Fibroblast of skin of abdomen (primary cell): Measurements from ENCODE around the gene SAA1. TPM values are rescaled to one million over a fixed set of nuclear protein-coding genes. Genes with fewer than 3 reads are reported as not detected.
"Not testable (repeated sequence)": the region's sequence is repeated elsewhere in the genome, so short reads cannot be mapped to it uniquely, and the experiment has no call there.

Source experiments
- DNase-seq: peaks from one replicate; pipeline ENCODE4 v3.0.0-alpha.2; 2013
- polyA plus RNA-seq, 2 experiments: library from polyadenylated mRNA; unstranded; fragments of 120-200 nt; gene quantifications; one replicate each; pipeline ENCODE4 v1.2.1, GENCODE V29; 2013; ENCODE audit not compliant: insufficient read length in 2 of 2

The SAA1 gene
- polyA plus RNA-seq (2013, experiment 1 of 2; ENCODE audit: insufficient read length): not detected
- polyA plus RNA-seq (2013, experiment 2 of 2; ENCODE audit: insufficient read length): not detected

DNA sequence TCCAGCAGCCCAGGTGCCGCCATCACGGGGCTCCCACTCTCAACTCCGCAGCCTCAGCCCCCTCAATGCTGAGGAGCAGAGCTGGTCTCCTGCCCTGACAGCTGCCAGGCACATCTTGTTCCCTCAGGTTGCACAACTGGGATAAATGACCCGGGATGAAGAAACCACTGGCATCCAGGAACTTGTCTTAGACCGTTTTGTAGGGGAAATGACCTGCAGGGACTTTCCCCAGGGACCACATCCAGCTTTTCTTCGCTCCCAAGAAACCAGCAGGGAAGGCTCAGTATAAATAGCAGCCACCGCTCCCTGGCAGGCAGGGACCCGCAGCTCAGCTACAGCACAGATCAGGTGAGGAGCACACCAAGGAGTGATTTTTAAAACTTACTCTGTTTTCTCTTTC is at the start of gene SAA1:
TSS of gene SAA1 (plus strand) at position 316 of the 400 bp plus-strand sequence. CDS start 624 bp downstream, outside the sequence.
- no peak for DNase-seq

DNA sequence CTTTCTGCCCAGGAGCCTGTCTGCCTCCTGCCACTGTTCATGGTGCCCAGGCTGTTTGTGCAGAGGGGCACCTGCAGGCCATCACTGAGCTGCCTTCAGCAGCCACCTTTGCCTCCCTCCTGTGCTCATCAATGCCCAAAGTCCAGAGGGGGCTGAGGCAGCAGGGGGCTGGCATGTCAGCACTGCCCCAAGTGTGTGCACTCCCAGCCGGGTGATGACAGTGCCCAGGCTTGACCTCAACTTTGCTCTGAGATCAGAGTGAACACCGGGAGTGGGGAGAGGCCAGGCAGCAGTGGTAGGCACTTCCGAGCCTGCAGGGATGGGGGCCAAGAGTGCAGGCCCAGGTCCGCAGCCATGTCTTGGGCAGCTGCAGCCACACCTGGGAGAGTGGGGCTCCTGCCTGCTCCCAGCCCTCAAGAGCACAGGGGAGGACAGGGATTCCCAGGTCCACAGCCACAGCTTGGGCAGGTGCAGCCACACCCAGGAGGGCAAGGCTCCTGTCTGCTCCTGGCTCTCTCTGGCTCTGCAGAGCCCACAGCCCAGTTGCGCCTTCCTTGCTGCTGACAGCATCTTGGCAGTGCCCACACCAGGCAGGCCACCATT is 44.7 kb upstream of the SAA1 start:
- no peak for DNase-seq

DNA sequence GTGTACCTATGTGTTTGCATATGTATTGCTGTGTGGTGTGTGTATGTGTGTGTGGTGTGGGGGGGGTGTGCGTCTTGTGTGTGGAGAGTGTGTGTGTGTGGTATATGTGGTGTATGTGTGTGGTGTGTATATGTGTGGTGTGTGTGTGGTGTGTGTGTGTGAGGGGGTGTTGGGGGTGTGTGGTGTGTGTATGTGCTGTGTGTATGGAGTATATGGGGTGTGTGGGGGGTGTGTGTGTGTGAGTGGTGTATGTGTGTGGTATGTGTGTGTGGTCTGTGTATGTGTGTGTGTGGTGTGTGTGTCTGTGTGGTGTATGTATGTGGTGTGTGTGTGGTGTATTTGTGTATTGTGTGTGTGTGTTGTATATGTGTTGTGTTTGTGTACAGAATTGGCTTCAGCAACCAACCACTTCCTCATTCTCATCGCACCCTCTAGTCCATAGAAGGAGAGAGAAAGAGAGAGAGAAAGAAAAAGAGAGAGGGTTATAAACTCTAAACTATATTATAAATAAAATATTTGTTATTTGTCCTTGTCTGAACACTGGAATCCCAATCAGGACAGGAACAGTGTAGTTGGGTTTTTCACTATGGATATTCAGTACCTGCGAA is 43.1 kb upstream of the SAA1 start:
- DNase-seq: no peak

DNA sequence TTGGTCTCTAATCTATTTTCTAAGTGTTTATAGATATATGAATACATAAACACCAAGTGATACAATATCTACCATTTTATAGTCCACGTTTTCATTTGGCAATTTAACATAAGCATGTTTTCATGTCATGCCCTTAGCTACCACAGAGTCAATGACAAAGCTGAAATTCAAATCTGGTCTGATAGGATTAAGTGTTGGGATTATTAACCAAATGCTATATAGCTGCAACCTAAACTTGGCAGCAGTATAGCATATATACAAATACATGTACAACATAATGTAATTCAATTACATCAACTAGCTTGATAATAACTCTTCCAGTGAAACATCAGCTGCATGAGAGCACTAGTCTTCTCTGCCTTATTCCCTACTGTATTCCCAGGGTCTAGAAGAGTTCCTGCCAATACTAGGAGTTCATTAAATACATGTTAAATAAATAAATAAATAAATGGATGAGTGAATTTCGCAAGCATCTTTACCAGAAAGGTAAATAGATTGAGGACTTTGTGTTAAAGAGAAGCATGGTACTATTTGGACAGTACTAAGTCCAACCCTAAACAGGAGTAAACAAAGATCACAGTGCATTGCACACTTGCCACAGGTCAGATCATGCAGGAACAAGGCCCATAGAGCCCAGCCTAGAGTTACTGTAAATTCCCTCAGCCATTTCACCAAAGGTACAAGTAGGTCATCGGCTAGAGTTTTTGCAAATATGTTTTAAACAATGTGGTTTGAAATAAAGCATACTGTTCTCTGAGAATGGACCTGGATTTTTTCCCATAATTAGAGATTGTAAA is 42.3 kb upstream of the SAA1 start:
- DNase-seq: no peak

DNA sequence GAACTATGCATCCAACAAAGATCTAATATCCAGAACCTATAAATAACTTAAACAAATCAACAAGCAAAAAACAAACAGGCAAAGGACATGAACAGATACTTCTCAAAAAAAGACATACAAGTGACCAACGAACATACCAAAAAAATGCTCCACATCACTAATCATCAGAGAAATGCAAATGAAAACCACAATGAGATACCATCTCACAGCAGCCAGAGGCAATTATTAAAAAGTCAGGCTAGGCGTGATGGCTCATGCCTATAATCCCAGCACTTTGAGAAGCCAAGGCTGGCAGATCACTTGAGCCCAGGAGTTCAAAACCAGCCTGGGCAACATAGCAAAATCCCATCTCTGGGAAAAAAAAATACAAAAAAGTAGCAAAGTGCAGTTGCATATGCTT is 40.2 kb upstream of the SAA1 start:
- DNase-seq: no peak

DNA sequence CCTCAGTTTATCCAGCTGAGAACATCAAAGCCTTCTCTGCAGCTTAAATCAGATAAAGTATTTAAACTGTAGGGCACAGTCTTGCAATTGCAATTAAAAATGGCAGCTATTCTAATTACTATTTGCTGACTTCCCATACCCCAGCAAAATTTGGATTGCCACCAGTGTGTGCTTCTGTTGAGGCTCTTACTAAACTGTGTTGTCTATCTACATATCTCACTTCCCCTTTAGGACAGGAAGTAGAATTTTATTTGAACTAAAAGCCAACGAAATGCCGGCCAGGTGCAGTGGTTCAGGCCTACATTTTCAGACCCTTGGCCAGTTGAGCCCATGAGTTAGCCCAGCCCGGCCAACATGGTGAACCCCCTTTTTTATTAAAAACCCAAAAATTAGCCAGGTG is 36.6 kb upstream of the SAA1 start:
- no peak for DNase-seq

DNA sequence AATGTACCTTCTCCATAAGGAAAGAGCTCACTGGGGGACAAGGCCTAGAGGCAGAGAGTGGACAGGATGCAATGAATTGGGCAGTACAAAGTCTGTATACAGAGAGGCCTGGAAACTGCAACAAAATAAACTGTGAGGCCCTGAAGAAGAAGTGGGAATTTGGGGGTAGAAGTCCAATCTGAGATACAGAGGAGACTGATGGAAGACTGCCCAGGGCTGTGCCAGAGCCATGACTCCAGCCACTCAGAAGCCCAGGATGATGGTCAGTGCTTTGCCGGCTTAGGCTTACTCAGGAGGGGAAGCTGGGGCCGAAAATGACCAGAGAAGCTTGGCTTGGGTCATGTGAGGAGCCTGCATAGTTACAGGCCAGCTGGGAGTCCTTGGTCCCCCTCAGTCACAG is 35.2 kb upstream of the SAA1 start:
- no peak for DNase-seq

DNA sequence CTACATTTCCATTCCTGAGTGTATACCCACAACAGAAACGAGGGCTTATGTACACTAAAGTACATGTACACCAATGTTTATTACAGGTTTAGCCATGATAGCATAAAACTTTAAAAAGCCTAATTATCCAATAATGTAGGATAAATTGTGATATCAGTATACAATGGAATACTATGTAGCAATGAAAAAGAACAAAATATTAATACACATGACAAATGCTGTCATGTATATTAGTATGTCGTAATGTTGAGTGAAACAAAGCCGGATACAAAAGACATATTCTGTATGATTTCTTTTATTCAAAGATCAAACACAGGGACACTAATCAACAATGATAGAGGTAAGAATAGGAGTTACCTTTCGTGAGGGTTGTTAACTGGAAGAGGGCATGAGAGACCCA is 32.2 kb upstream of the SAA1 start:
- no peak for DNase-seq

DNA sequence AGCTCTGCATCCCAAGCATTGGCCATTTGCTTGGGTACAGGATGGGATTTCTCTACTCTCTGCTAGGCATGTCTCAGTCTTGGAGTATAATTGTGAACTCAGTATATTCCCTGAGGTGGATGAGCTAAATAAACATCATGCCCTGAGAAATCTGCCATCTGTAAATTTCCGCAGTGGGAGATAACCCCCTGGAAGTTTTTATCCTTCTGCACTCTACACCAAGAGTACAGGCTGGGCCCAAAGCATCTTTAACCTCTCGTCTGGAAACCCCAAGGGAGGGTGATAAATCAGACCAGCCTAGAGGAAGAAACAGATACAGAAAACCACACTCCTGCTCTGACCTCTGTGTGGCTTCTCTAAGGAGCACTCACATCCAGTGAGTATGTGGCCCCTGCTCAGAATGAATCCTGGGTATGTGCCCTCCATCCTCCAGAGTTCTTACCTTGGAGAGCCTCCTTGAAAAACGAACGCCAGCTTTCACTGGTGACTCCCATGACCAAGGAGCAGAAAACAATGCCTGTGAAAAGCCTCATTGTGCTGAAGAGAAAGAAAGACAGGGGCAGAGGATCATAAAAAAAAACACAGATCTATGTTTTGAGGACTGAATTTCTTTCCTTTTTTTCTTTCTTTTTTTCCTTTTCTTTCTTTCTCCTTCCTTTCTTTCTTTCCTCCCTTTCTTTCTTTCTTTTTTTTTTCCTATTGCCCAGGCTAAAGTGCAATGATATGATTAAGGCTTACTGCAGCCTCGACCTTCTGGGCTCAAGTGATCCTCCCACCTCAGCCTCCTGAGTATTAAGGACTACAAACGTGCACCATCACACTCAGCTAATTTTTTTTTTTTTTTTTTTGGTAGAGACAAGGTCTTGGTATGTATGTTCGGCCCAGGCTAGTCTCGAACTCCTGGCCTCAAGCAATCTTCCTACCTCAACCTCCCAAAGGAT is 30.4 kb upstream of the SAA1 start:
- no peak for DNase-seq

DNA sequence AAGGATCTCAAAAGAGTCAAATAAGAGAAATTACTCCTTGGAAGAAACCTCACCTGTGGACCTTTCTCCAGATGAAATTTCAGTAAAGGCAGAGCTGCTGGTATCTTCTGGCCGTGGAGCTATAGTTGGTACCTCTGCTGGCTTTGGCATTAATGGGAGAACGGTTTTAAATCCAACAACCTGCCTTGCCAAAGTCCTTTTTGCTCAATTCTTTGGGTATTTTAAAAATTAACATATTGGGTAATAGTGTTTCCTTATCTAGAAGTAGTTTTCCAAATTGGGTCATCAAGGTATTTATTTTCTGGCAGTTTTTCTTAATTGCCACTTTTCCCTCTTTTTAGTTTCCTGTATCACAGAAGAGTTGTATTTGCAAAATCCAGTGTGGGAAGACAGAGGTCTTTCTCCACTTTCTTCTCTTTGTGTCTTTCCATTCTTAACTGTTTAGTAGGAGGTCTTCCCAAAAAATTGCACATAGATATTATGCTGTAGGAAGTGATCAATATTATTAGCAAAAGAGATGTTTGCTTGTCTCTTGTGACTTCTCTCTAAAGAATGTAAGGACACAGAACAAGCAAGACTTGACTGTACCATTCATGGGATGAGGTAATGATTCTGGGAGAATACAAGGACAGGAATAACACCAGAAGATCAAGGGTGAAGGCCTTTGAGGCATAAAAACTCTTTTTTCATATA is 29.3 kb upstream of the SAA1 start, which contains the start of gene SAA4:
TSS of gene SAA4 (minus strand) at position 139 of the 693 bp plus-strand sequence. CDS start 876 bp downstream, outside the sequence.
- no peak for DNase-seq

DNA sequence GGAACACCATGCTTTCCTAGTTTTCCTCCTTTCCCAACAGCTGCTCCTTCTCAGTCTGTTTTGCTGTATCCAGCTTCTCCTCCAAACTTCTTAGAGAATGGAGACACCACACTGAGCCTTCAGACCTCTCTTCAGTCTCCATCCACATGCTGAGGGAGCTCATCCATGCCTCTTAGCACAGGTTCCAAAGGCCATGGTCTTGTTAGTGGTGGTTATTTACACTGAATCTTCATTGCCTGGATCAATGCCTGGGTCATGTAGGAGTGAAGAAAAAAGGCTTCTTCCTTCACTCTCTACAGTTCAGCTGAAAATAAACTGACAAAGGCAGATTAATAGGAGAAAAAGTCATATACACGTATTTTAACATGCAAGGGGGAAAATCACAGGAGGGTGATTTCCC is 26.4 kb upstream of the SAA1 start:
- no peak for DNase-seq

DNA sequence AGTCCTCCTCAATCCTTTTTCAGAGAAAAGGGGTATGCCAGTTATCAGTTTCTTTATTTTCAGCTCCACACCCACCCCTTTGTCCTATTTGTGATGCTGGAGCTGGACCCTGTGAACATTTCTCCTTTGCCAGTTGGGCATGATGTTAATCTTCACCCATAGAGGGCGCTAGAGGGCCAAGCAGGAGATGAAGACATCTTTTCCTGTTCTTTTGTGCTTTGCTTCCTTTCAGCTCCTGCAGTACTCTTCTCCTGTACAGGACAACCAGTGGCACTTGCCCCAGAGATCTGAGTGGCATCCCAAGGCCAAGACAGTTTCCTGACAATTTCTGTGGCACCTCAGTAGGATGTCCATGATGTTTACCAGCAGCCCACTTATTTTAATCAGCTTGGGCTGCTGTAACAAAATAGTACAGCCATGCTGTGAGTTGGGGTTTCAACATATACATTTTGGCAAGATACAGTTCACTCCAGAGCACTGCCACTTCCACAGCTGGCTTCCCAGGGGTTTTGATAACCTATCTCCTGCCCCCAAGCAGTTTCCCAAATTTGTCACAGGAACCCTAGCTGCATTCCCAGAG is 22.2 kb upstream of the SAA1 start:
- peak; percentile 63 for DNase-seq

DNA sequence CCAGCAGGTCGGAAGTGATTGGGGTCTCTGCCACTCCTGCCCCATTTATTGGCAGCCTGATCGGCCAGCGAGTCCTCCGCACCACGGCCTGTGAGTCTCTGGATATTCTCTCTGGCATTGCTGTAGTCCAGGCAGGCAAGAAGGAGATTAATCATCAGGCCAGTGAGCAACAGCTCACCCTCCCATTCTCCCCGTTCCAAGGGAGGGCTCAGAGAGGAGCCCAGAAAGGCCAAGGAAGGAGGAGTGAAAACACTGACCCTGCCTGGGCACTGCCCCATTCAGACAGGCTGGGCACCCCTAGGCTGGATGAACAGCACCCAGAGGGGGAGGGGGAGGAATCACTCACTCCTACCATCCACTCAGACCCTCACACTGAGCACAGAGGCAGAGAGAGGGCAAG is 20.7 kb upstream of the SAA1 start:
- no peak for DNase-seq

DNA sequence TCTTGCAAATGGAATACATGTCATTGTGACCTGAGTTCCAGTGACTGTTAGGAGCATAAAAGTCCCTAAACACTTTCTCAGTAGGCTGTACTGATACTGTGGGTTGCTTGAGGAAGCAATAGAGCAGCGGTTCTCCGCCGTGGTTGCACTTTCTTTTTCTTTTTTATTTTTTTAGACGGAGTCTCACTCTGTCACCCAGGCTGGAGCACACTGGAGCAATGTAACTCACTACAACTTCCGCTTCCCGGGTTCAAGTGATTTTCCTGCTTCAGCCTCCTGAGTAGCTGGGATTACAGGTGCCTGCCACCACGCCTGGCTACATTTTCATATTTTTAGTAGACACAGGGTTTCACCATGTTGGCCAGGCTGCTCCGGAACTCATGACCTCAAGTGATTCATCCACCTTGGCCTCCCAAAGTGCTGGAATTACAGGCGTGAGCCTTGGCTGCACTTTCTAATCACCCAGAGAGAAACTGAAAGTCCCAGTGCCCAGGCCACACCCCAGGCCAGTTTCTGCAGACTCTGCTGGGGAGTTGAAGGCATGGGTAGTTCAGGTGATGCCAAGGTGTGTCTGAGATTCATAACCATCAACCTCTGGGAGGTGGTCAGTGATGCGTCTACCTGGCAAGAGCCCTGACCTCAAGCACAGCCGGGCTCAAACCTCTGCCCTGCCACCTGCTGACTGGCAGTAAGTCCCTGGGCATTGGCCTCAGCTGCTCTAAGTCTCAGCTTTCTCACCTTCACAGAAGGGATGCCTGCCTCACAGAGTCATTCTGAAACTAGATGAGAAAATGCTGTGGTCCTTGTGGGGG is 19.5 kb upstream of the SAA1 start:
- DNase-seq: not testable (repeated sequence)

DNA sequence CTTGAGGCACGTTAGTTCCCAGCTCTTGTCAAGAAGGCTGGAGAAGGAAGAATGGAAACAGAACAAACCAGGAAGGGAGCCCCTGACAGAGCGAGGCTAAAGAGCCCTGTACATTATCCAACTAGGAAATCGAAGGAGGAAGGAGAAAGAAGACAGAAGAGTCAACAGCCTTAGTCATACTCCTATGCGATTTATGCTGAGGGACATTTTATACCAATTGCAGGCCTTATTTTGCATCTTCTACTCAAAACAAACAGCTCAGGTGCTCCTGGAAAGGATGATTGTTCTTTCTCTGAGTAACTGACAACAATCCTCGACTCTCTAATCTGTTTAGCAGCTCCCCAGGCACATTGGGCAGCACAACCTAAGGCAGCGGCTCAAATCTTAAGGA is 18.9 kb upstream of the SAA1 start:
- not testable (repeated sequence) for DNase-seq

DNA sequence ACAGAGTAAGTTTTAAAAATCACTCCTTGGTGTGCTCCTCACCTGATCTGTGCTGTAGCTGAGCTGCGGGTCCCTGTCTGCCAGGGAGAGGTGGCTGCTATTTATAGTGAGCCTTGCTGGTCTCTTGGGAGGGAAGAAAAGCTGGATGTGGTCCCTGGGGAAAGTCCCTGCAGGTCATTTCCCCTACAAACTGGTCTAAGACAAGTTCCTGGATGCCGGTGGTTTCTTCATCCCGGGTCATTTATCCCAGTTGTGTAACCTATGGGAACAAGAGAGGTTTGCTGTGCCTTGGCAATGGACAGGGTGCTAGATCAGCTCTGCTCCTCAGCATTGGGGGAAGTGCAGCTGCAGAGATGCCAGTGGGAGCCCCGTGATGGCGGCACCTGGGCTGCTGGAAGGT is 17.5 kb upstream of the SAA1 start, which contains the start of gene SAA2:
TSS of gene SAA2 (minus strand) at position 108 of the 400 bp plus-strand sequence. CDS start 657 bp downstream, outside the sequence.
- DNase-seq: no peak

DNA sequence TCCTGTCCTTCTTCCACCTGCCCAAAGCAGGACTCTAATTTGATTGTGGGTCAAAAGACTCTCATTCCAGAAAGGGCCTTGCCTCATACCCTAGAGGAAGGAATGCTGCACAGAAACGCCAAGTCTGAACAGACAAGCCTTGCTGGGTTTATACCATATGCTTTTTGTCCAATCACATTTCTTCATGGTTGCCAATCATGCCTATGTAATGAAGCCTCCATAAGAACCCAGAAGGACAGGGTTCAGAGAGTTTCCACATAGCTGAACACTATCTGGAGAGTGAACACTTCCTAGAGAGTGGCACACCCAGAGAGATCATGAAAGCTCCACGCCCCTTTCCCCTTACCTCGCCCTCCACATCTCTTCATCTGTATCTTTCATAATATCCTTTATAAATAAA is 12.8 kb upstream of the SAA1 start:
- no peak for DNase-seq

DNA sequence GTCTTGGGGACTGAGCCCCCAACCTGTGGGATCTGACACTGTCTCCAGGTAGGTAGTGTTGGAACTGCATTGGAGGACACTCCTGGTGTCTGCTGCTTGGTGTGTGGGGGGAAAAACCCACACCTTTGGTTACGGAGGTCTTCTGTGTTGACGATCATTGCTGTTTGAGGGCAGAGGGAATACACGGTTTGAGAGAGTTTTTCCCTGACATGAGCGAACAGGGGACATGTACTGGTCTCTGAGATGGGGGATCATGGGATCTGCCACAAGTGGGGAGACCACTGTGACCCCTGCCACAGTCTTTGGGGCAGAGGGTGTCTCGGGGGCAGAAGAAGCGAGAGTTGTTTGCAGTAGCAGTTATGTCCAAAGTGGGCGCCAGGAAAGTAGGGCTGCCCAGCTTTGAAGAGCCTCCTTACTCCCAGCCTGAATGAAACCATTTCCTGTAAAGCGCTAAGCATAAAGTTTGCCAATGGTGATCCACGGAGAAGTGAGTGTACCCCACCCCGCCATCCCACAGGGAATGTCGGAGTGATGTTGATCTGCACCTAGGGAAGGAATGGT is 12.2 kb upstream of the SAA1 start:
- no peak for DNase-seq

DNA sequence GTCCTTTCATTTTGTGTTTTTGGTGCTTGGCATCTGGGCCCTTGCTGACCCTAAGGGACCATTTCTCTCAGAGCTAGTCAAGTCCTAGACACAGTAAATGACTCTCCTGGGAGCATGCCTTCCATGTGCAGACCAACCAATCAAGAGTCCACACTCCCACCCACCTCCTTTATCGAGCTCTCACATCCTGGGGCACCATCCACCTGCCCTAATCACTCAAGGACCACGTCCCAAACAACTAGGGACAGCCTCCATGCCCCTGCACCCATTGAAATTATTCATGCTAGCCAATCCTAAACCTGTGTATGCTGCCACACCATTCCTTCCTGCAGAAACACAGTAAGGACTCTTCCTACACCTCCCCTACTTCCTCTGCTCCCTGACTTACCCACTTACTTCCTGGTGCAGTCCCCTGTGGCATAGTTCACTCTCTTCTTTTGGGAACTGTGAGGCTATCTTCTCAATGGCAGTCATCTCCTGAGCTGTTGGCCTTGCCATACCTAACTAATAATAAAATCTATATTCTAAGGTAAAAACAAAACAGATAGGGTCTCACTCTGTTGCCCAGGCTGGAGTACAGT is 11.2 kb upstream of the SAA1 start:
- DNase-seq: no peak

DNA sequence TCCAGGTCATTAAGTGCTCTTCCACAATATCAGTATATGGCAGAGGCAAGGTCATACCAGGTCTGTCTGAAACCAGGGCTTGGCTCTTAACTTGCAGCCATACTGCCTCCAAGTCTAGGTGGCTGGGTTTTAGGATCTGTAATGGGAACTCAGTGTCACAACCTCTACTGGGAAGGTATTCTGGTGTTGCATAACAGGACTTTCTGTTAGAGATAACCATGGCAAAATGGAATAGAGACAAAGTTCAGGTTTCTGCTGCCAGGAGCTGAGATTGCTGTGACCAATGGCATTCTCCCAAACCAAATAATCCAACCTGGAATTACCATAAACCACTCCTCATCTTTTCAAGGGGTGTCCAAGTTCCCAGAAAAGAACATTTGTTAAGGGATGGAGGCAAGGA is 6.8 kb upstream of the SAA1 start:
- no peak for DNase-seq
